NCI-H446 treated with DMSO at 0.1 percent for 48 hours (cell line): ENCODE measurements around the gene CLEC12A.
"Not testable (repeated sequence)": the region's sequence is repeated elsewhere in the genome, so short reads cannot be mapped to it uniquely, and the experiment has no call there.

ENCODE experiments used
- DNase-seq: peaks from one replicate; lab custom pipeline; 2025; lab: John Stamatoyannopoulos, UW

CLEC12A gene

GRCh38 chr12:9971181-9971580, at the start of gene CLEC12A:
CLEC12A (plus strand) TSS chr12:9971409; CDS start chr12:9971597, 188 bp downstream.
- DNase-seq, result no peak

- DNase-seq, result no peak
Observed at GRCh38 chr12:9922429-9922828, 48.8 kb upstream of the CLEC12A start.

- no peak for DNase-seq
Observed at GRCh38 chr12:9925705-9926393, 45.4 kb upstream of the CLEC12A start.

- DNase-seq, result no peak
Observed at GRCh38 chr12:9926876-9927275, 44.3 kb upstream of the CLEC12A start.

GRCh38 chr12:9928607-9929006, 42.6 kb upstream of the CLEC12A start:
- DNase-seq, result no peak

- no peak for DNase-seq
Observed at GRCh38 chr12:9931245-9931644, 40.0 kb upstream of the CLEC12A start.

- no peak for DNase-seq
Observed at GRCh38 chr12:9932270-9932669, 38.9 kb upstream of the CLEC12A start, which contains the start of gene CLEC2A. CLEC2A (minus strand) TSS chr12:9932370; CDS start chr12:9932329, 41 bp downstream.

- DNase-seq, result no peak
Observed at GRCh38 chr12:9933958-9934357, 37.3 kb upstream of the CLEC12A start.

- DNase-seq, result no peak
Observed at GRCh38 chr12:9935026-9935425, 36.2 kb upstream of the CLEC12A start.

- DNase-seq, result no peak
Observed at GRCh38 chr12:9936591-9936990, 34.6 kb upstream of the CLEC12A start.

GRCh38 chr12:9940375-9940774, 30.8 kb upstream of the CLEC12A start:
- no peak for DNase-seq

GRCh38 chr12:9941838-9942237, 29.4 kb upstream of the CLEC12A start:
- DNase-seq, result no peak

GRCh38 chr12:9943240-9943639, 28.0 kb upstream of the CLEC12A start:
- DNase-seq, result no peak

- no peak for DNase-seq
Observed at GRCh38 chr12:9944391-9944790, 26.8 kb upstream of the CLEC12A start.

GRCh38 chr12:9947674-9948073, 23.5 kb upstream of the CLEC12A start:
- no peak for DNase-seq

GRCh38 chr12:9948606-9949296, 22.5 kb upstream of the CLEC12A start:
- no peak for DNase-seq

- DNase-seq, result no peak
Observed at GRCh38 chr12:9951026-9951675, 20.1 kb upstream of the CLEC12A start.

- not testable (repeated sequence) for DNase-seq
Observed at GRCh38 chr12:9952954-9953729, 18.1 kb upstream of the CLEC12A start.

GRCh38 chr12:9957834-9958233, 13.4 kb upstream of the CLEC12A start:
- DNase-seq, result no peak

- no peak for DNase-seq
Observed at GRCh38 chr12:9960590-9960989, 10.6 kb upstream of the CLEC12A start.

- no peak for DNase-seq
Observed at GRCh38 chr12:9961106-9961505, 10.1 kb upstream of the CLEC12A start.

GRCh38 chr12:9961901-9962300, 9.3 kb upstream of the CLEC12A start:
- no peak for DNase-seq
